ENCODE results near the gene HEXA. TPM values are rescaled to one million over a fixed set of nuclear protein-coding genes. Genes with fewer than 3 reads are reported as not detected.
A peak's percentile ranks its signal among the peaks of the same experiment; 100 is the strongest.
"Not testable (repeated sequence)": the region's sequence is repeated elsewhere in the genome, so short reads cannot be mapped to it uniquely, and the experiment has no call there.

The HEXA gene
- total RNA-seq (2014; rRNA removed; shearing (Covaris generic); ENCODE audit: low replicate concordance), result 75.7 and 120 TPM in 2 replicates

DNA sequence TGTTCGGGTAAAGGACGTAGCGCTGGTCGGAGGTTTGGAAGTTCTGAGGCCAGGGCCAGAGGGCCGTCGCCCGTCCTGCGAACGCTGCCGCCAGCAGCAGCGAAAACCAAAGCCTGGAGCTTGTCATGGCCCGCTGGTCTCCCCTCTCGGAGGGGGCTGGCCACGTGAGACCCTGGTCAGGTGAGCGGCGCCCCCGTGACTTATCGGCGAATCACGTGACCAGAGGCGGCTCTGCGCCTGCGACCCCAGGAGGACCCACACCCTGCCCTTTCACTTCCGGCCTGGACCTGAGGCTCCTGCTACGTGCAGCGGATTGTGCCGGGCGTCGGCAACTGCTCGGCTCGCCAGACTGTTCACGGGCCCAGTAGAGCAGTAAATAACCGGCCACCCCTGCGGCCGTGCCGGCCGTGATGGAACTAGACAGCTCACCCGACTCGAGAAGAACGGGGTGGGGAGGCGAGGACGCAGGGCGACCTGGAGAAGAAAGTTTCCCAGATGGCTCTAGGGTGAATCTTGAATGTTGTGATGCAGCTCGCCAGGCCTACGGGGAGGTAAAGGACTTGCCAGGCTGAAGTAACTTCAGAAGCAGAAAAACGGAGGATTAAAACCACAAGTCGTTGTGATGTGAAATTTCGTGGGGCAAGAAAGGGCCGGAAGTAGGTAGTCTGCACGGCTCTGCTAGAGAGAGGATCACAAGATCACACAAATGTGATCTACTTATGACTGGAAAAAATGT lies at the start of gene HEXA:
Gene HEXA, minus strand, starts transcription at position 169 of the 736 bp plus-strand sequence. Its CDS starts 42 bp downstream, at position 127.
- H4K20me1 ChIP-seq (ENCODE audit: insufficient read depth, low read depth, low read length), result no peaks in the 10 kb centered on the region
- peaks cover 46% of the 10 kb centered on the region for H3K79me2 ChIP-seq (ENCODE audit: low read length)
- peaks cover 21% of the 10 kb centered on the region for H3K4me1 ChIP-seq (ENCODE audit: low read length)
- peak; percentile 98 for DNase-seq
- 0 out of 2 replicates have a peak, but pooled peaks cover 5% of the 10 kb centered on the region for H3K36me3 ChIP-seq (ENCODE audit: insufficient read depth, low read length)
- H3K4me2 ChIP-seq (ENCODE audit: low read depth, low read length, poor library complexity, severe bottlenecking), result peak within 1 kb of the TSS; percentile 70
- peak within 1 kb of the TSS; percentile 94 for H3K4me3 ChIP-seq (ENCODE audit: low read length)
- H2AFZ ChIP-seq (ENCODE audit: low read length), result peak within 1 kb of the TSS; percentile 89
- no peaks in the 10 kb centered on the region for H3K27me3 ChIP-seq (ENCODE audit: low read length)
- H3K9me3 ChIP-seq (ENCODE audit: low read length), result no peaks in the 10 kb centered on the region
- no peaks in the 10 kb centered on the region for H3K9me2 ChIP-seq (replicated peaks; ENCODE audit: insufficient read depth, low read length)
- H3K27ac ChIP-seq (ENCODE audit: low read length), result peak within 1 kb of the TSS; percentile 25; the same call in 1 of the 2 replicates
- H3K9ac ChIP-seq (ENCODE audit: low read length), result peak within 1 kb of the TSS; percentile 90

DNA sequence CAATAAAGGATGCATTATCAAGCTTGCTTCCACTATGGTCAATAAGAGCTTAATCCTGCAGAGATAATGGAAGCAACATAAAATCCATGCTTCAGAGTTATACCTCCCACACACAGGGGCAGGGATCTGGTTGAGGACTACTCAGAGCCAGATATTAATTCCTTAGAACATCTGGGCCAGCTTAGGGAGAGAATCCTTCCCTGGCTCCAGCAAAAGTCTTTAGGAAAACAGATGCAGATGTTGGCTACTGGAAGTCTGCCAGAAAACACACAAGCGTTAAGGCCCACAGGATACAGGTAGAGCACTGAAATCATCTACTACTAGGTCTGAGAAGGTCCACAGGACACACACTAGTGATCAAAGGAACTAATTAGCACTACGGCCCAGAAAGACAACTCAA lies 47.4 kb upstream of the HEXA start:
- no peak for DNase-seq
- no peak overlapping the region for H3K9ac ChIP-seq (ENCODE audit: low read length)
- H3K4me1 ChIP-seq (ENCODE audit: low read length), result no peaks in the 10 kb centered on the region
- no peaks in the 10 kb centered on the region for H3K9me2 ChIP-seq (replicated peaks; ENCODE audit: insufficient read depth, low read length)
- H2AFZ ChIP-seq (ENCODE audit: low read length), result no peak overlapping the region
- H3K79me2 ChIP-seq (ENCODE audit: low read length), result no peaks in the 10 kb centered on the region
- H3K27me3 ChIP-seq (ENCODE audit: low read length), result no peaks in the 10 kb centered on the region
- no peak overlapping the region for H3K27ac ChIP-seq (ENCODE audit: low read length)
- H3K9me3 ChIP-seq (ENCODE audit: low read length), result no peaks in the 10 kb centered on the region
- H3K36me3 ChIP-seq (ENCODE audit: insufficient read depth, low read length), result no peaks in the 10 kb centered on the region
- no peaks in the 10 kb centered on the region for H4K20me1 ChIP-seq (ENCODE audit: insufficient read depth, low read depth, low read length)
- H3K4me3 ChIP-seq (ENCODE audit: low read length), result no peak overlapping the region
- no peak overlapping the region for H3K4me2 ChIP-seq (ENCODE audit: low read depth, low read length, poor library complexity, severe bottlenecking)

DNA sequence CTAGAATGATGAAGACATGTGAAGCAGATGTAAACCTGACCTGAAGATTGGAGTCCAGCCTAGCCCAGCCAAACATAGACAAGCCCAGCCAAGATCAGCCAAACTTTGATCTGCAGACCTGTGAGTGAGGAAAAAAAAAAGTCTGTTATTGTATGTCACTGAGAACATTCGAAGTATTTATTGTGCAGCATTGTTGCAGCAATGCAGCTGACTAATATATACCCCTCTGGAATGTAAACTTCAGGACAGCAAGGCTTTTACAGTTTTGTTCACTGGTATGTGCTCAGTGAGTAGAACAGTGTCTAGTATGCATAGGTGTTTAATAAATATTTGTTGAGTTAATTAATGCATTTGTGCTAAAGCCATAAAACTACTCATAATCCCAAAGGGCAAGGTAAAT lies 45.7 kb upstream of the HEXA start:
- Histone ChIP-seq H2AFZ (ENCODE audit: low read length) (no peak overlapping the region), H3K27ac (ENCODE audit: low read length) (no peak overlapping the region), H3K79me2 (ENCODE audit: low read length) (no peaks in the 10 kb centered on the region), H3K9ac (ENCODE audit: low read length) (no peak overlapping the region), H3K4me2 (ENCODE audit: low read depth, low read length, poor library complexity, severe bottlenecking) (no peak overlapping the region), H3K4me1 (ENCODE audit: low read length) (no peaks in the 10 kb centered on the region), H3K4me3 (ENCODE audit: low read length) (no peak overlapping the region), H3K9me2 (replicated peaks; ENCODE audit: insufficient read depth, low read length) (no peaks in the 10 kb centered on the region), H3K27me3 (ENCODE audit: low read length) (no peaks in the 10 kb centered on the region), H3K9me3 (ENCODE audit: low read length) (no peaks in the 10 kb centered on the region), H3K36me3 (ENCODE audit: insufficient read depth, low read length) (no peaks in the 10 kb centered on the region), H4K20me1 (ENCODE audit: insufficient read depth, low read depth, low read length) (no peaks in the 10 kb centered on the region)
- DNase-seq, result no peak

DNA sequence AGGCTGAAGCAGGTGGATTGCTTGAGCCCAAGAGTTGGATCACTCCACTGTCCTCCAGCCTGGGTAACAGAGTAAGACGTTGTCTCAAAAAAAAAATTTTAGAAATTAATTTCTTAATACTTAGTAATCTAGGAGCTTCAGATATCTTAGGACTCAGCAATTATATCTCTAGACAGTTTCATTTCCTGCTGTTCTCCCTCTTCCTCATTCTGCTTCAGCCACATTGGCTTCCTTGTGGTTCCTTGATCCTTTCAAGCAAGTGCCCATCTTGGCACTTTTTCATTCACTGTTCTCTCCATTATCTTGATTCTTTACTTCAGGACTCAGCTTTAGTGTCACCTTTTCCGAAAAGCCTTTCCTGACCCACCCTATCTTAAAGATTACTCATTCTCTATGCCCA lies 44.8 kb upstream of the HEXA start:
- no peaks in the 10 kb centered on the region for H3K27me3 ChIP-seq (ENCODE audit: low read length)
- H3K4me1 ChIP-seq (ENCODE audit: low read length), result no peaks in the 10 kb centered on the region
- DNase-seq, result no peak
- H3K9ac ChIP-seq (ENCODE audit: low read length), result no peak overlapping the region
- H3K9me3 ChIP-seq (ENCODE audit: low read length), result no peaks in the 10 kb centered on the region
- no peaks in the 10 kb centered on the region for H4K20me1 ChIP-seq (ENCODE audit: insufficient read depth, low read depth, low read length)
- H3K9me2 ChIP-seq (replicated peaks; ENCODE audit: insufficient read depth, low read length), result no peaks in the 10 kb centered on the region
- no peaks in the 10 kb centered on the region for H3K36me3 ChIP-seq (ENCODE audit: insufficient read depth, low read length)
- no peak overlapping the region for H2AFZ ChIP-seq (ENCODE audit: low read length)
- H3K27ac ChIP-seq (ENCODE audit: low read length), result no peak overlapping the region
- no peak overlapping the region for H3K4me2 ChIP-seq (ENCODE audit: low read depth, low read length, poor library complexity, severe bottlenecking)
- no peaks in the 10 kb centered on the region for H3K79me2 ChIP-seq (ENCODE audit: low read length)
- H3K4me3 ChIP-seq (ENCODE audit: low read length), result no peak overlapping the region

DNA sequence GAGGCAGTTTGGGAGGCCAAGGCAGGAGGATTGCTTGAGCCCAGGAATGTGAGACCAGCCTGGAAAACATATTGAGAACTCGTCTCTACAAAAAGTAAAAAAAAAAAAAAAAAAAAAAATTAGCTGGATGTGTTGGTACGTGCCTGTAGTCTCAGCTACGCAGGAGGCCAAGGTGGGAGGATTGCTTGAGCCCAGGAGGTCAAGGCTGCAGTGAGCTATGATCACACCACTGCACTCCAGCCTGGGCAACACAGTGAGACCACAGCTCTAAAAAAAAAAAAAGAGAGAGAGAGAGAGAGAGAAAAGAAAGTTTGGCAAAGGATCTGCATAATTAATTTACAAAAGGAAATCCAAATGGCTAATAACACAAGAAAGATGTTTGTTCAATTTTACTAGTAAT lies 44.0 kb upstream of the HEXA start:
- not testable (repeated sequence) for H3K9ac ChIP-seq (ENCODE audit: low read length); H3K79me2 ChIP-seq (ENCODE audit: low read length); H3K9me2 ChIP-seq (replicated peaks; ENCODE audit: insufficient read depth, low read length); H3K27ac ChIP-seq (ENCODE audit: low read length); H3K27me3 ChIP-seq (ENCODE audit: low read length); H3K4me2 ChIP-seq (ENCODE audit: low read depth, low read length, poor library complexity, severe bottlenecking); H3K36me3 ChIP-seq (ENCODE audit: insufficient read depth, low read length); H2AFZ ChIP-seq (ENCODE audit: low read length); H3K4me3 ChIP-seq (ENCODE audit: low read length); H3K9me3 ChIP-seq (ENCODE audit: low read length); DNase-seq; H3K4me1 ChIP-seq (ENCODE audit: low read length); H4K20me1 ChIP-seq (ENCODE audit: insufficient read depth, low read depth, low read length)

DNA sequence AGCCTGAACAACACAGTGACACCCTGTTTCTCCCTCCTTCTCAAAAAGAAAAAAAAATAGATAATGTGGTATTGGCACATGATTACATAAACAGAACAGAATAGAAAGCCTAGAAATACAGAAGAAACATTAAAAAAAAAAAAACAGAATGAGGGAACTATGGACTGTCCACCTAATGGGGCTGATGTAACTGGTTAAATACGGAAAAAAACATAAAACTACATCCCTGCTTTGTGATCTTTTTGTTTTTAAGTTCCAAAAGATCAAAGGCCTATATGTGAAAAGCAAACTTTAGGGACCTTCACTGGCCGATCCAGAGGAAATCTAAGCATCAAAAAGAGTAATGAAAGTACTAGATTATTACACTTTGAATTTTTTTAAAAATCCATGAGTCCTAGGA lies 39.5 kb upstream of the HEXA start:
- Histone ChIP-seq H3K79me2 (ENCODE audit: low read length) (no peaks in the 10 kb centered on the region), H3K27me3 (ENCODE audit: low read length) (no peaks in the 10 kb centered on the region), H3K27ac (ENCODE audit: low read length) (no peak overlapping the region), H3K36me3 (ENCODE audit: insufficient read depth, low read length) (no peaks in the 10 kb centered on the region), H3K4me1 (ENCODE audit: low read length) (no peaks in the 10 kb centered on the region), H3K4me3 (ENCODE audit: low read length) (no peak overlapping the region), H3K9me3 (ENCODE audit: low read length) (no peaks in the 10 kb centered on the region), H3K9ac (ENCODE audit: low read length) (no peak overlapping the region), H3K9me2 (replicated peaks; ENCODE audit: insufficient read depth, low read length) (no peaks in the 10 kb centered on the region), H3K4me2 (ENCODE audit: low read depth, low read length, poor library complexity, severe bottlenecking) (no peak overlapping the region), H2AFZ (ENCODE audit: low read length) (no peak overlapping the region), H4K20me1 (ENCODE audit: insufficient read depth, low read depth, low read length) (no peaks in the 10 kb centered on the region)
- no peak for DNase-seq

DNA sequence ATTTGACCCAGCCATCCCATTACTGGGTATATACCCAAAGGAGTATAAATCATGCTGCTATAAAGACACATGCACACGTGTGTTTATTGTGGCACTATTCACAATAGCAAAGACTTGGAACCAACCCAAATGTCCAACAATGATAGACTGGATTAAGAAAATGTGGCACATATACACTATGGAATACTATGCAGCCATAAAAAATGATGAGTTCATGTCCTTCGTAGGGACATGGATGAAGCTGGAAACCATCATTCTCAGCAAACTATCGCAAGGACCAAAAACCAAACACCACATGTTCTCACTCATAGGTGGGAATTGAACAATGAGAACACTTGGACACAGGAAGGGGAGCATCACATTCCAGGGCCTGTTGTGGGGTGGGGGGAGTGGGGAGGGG lies 37.5 kb upstream of the HEXA start:
- not testable (repeated sequence) for H3K36me3 ChIP-seq (ENCODE audit: insufficient read depth, low read length); H3K79me2 ChIP-seq (ENCODE audit: low read length); DNase-seq; H2AFZ ChIP-seq (ENCODE audit: low read length); H3K9me2 ChIP-seq (replicated peaks; ENCODE audit: insufficient read depth, low read length); H3K27ac ChIP-seq (ENCODE audit: low read length); H3K9me3 ChIP-seq (ENCODE audit: low read length); H3K4me3 ChIP-seq (ENCODE audit: low read length); H4K20me1 ChIP-seq (ENCODE audit: insufficient read depth, low read depth, low read length); H3K9ac ChIP-seq (ENCODE audit: low read length); H3K4me1 ChIP-seq (ENCODE audit: low read length); H3K27me3 ChIP-seq (ENCODE audit: low read length); H3K4me2 ChIP-seq (ENCODE audit: low read depth, low read length, poor library complexity, severe bottlenecking)

DNA sequence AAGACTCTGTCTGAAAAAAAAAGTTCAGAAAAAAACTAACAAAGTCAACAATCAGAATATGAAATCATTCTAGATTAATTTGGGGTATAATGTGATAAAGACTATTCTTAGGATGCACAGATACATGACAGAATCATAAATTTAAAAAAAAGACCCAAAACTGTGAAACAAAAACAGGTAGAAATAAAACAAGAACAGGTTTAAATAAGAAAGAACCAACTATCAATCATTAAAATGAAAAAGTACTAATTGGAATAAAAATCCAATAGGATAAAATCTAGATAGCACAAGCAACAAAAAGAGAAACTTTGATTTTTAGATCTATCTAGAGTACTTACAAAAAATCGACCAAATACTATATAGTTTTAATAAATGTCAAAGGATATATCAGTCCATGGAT lies 35.7 kb upstream of the HEXA start:
- H2AFZ ChIP-seq (ENCODE audit: low read length), result no peak overlapping the region
- no peaks in the 10 kb centered on the region for H3K9me3 ChIP-seq (ENCODE audit: low read length)
- DNase-seq, result no peak
- H3K4me1 ChIP-seq (ENCODE audit: low read length), result no peaks in the 10 kb centered on the region
- no peak overlapping the region for H3K9ac ChIP-seq (ENCODE audit: low read length)
- no peak overlapping the region for H3K27ac ChIP-seq (ENCODE audit: low read length)
- no peaks in the 10 kb centered on the region for H3K79me2 ChIP-seq (ENCODE audit: low read length)
- no peaks in the 10 kb centered on the region for H4K20me1 ChIP-seq (ENCODE audit: insufficient read depth, low read depth, low read length)
- H3K9me2 ChIP-seq (replicated peaks; ENCODE audit: insufficient read depth, low read length), result no peaks in the 10 kb centered on the region
- H3K36me3 ChIP-seq (ENCODE audit: insufficient read depth, low read length), result no peaks in the 10 kb centered on the region
- H3K27me3 ChIP-seq (ENCODE audit: low read length), result no peaks in the 10 kb centered on the region; the same call in 1 of the 2 replicates
- no peak overlapping the region for H3K4me3 ChIP-seq (ENCODE audit: low read length)
- no peak overlapping the region for H3K4me2 ChIP-seq (ENCODE audit: low read depth, low read length, poor library complexity, severe bottlenecking)

Data from Karpas-422 (cell line).